ENCODE measurements around the gene ABCA13.

DNA sequence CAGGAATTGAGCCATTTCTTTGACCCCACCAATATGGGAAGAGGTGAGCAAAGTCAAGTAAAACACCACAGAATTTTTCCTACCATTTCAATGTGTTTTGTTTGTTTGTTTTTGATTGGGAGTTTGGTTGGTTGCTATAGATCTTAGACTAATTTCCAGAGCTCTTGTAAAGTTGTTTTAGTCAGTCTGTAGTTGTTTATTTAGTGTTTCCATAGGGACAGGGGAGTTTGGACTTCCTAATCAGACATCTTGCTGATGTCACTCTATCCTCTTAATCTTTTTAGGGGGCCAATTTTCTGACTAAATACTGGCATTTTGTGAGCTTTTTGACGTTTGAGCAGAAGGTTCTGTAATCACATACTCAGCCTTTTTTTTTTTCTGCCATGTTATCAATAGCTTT is 266.9 kb downstream of the ABCA13 start:
- no peak for TF ChIP-seq CTCF (IDR thresholded peaks at IDR 0.05)
- TF ChIP-seq POLR2AphosphoS5 (IDR thresholded peaks at IDR 0.05; ENCODE audit: low read depth, low read length), result no peak
- no peak for TF ChIP-seq YY1 (IDR thresholded peaks at IDR 0.05; ENCODE audit: low read depth)
- no peak for TF ChIP-seq IRF3 (IDR thresholded peaks at IDR 0.05; ENCODE audit: low read depth, low read length)
- no peak for TF ChIP-seq RFX5 (IDR thresholded peaks at IDR 0.05; ENCODE audit: low read length)
